ENCODE results near the gene SIRPB2.

SIRPB2 gene

GRCh38 chr20:1431158-1431557 lies 60.1 kb downstream of the SIRPB2 start:
- FAIRE-seq (no peak), DNase-seq (ENCODE audit: insufficient read length) (no peak)
- TF ChIP-seq POLR2A (IDR thresholded peaks at IDR 0.05; ENCODE audit: low read depth, low read length) (no peak), POLR2AphosphoS5 (IDR thresholded peaks at IDR 0.05; ENCODE audit: low read depth, low read length) (no peak), TAF1 (IDR thresholded peaks at IDR 0.05; ENCODE audit: borderline replicate concordance, low read depth, low read length) (no peak)

GRCh38 chr20:1430004-1430451 lies 61.2 kb downstream of the SIRPB2 start:
- FAIRE-seq (no peak), DNase-seq (ENCODE audit: insufficient read length) (no peak)
- TF ChIP-seq POLR2A (IDR thresholded peaks at IDR 0.05; ENCODE audit: low read depth, low read length), result no peak
- no peak for TF ChIP-seq TAF1 (IDR thresholded peaks at IDR 0.05; ENCODE audit: borderline replicate concordance, low read depth, low read length)
- no peak for TF ChIP-seq POLR2AphosphoS5 (IDR thresholded peaks at IDR 0.05; ENCODE audit: low read depth, low read length)

GRCh38 chr20:1429143-1429728 lies 62.0 kb downstream of the SIRPB2 start:
- FAIRE-seq (no peak), DNase-seq (ENCODE audit: insufficient read length) (no peak)
- TF ChIP-seq POLR2A (IDR thresholded peaks at IDR 0.05; ENCODE audit: low read depth, low read length) (no peak), TAF1 (IDR thresholded peaks at IDR 0.05; ENCODE audit: borderline replicate concordance, low read depth, low read length) (no peak), POLR2AphosphoS5 (IDR thresholded peaks at IDR 0.05; ENCODE audit: low read depth, low read length) (no peak)

GRCh38 chr20:1427457-1428054 lies 63.7 kb downstream of the SIRPB2 start:
- FAIRE-seq (no peak), DNase-seq (ENCODE audit: insufficient read length) (no peak)
- TF ChIP-seq TAF1 (IDR thresholded peaks at IDR 0.05; ENCODE audit: borderline replicate concordance, low read depth, low read length) (no peak), POLR2AphosphoS5 (IDR thresholded peaks at IDR 0.05; ENCODE audit: low read depth, low read length) (no peak), POLR2A (IDR thresholded peaks at IDR 0.05; ENCODE audit: low read depth, low read length) (no peak)

GRCh38 chr20:1426231-1426849 lies 64.9 kb downstream of the SIRPB2 start:
- TF ChIP-seq TAF1 (IDR thresholded peaks at IDR 0.05; ENCODE audit: borderline replicate concordance, low read depth, low read length) (no peak), POLR2AphosphoS5 (IDR thresholded peaks at IDR 0.05; ENCODE audit: low read depth, low read length) (no peak), POLR2A (IDR thresholded peaks at IDR 0.05; ENCODE audit: low read depth, low read length) (no peak)
- no peak for FAIRE-seq
- DNase-seq (ENCODE audit: insufficient read length), result no peak

Measured in GM12892 (cell line).